Pons (tissue), 1 donor: ENCODE data around the gene PLEKHM3.

Source experiments
- DNase-seq: peaks from one replicate; pipeline ENCODE4 v3.0.0-alpha.2; 2016; ENCODE audit warnings: low spot score

Gene PLEKHM3

DNA sequence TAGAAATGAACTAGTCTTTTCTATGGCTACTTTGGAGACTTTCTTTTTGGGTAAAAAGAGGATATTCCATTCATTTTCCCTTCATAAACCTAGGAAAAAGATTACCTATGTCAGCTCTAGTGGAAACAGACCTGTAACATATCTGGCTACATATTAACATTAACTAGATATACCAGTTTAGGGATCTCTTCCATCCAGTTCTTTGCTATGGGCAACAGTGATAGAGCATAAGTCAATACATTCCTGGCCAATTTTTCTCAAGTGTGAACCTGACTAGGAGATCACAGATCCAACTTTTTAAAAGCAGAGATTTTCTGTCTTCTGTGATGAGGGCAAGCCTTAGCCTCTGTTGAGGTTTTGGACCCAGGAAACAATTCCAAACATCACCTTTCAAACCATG is 34.5 kb downstream of the PLEKHM3 start:
- DNase-seq = no peak

DNA sequence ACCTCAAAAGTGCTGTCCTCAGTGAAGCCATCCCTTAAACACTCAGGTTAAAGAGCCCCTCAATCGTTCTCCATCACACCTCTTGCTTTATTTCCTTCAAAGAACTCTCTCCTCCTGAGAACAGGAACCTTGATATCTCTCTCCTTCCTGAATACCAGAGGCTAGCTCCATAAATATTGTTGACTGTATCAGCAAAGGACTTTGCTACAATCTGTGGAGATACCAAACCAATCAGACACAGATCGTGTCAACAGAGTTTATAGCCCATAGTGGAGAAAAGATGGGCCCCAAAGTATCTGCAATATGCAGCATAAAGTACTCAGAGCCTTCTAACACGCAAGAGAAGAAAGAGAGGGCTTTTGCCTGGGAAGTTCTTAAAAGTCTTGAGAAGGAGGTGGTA is 36.4 kb downstream of the PLEKHM3 start:
- DNase-seq = no peak

DNA sequence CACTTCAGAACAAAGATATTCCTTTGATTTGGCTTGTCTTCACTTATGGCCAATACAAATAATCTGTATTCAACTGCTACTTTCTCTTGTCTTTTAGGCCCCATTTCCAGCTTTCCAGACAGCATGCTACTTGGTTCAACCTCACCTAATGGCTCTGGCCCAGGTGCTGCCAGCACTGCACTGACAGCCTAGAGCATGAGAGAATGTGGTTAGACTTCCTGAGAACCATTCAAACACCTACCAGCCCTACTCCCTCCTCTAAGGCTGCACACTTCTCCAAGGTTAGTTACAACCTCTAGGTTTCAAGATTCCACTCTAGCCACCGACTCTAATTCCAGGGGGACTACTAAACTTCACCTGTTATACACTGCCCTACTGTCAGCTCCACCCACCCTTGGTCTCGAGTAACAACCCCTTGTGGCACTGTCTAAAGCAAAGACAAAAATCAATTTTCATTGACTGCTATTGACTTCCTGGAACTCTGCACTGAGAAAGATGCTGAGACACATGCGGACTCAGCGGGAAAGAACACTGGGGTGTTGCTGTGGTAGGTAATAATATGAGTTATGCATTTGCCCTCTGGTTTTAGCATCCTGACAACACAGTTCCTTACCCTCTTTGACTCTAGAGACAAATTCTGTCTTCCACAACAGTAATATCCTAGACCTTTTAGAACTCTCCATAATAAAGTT is 38.2 kb downstream of the PLEKHM3 start:
- no peak for DNase-seq

DNA sequence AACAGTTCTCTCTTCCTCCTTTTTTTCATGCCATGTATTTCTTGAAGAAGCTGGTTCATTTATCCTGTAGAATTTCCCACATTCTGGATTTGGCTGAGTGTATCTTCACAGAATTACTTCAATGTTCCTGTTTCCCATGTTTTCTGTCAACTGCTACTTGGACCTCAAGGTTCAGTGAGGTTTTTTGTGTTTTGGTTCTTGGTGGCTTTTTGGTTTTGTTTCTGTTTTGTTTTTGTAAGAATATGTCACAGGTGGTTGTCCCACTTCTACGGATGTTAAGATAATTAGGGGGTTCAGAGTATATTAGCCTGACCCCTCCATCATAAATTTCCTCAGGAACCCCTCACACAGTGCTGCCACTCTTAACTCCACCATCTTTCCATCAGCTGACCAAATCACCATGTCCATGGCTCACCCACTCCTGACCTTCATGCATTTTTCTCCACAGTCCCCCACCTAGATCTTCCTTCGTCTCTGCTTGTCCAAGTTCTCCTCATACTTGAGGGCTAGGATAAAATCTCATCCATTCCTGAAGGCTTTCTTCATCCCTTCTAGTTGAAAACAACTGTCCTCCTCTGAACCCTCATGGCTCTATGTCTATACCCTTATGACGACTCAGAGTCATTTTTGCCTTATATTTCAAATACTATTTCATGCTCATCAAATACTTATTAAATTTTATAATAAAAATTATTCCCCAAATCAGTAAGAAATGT is 40.4 kb downstream of the PLEKHM3 start:
- DNase-seq = no peak

DNA sequence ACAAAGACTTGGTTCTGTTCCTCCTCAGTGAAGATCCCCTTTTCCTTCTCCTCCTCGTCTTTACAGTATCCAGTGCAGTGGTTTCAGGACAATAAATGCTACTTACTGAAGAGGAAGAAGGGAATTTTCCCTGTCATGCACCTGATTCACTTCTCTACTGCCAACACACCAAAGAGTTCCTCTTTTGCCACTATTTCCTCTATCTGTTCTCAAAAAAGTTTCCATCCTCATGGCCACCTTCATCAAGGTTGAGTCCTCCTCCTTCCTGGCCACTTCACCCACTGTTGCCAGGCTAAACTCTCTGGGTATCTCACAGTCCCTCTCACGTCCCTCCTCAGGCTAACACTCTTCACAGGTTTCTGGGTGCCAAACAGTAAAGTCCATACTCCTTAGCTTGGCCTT is 41.7 kb downstream of the PLEKHM3 start:
- peak; percentile 33 for DNase-seq

DNA sequence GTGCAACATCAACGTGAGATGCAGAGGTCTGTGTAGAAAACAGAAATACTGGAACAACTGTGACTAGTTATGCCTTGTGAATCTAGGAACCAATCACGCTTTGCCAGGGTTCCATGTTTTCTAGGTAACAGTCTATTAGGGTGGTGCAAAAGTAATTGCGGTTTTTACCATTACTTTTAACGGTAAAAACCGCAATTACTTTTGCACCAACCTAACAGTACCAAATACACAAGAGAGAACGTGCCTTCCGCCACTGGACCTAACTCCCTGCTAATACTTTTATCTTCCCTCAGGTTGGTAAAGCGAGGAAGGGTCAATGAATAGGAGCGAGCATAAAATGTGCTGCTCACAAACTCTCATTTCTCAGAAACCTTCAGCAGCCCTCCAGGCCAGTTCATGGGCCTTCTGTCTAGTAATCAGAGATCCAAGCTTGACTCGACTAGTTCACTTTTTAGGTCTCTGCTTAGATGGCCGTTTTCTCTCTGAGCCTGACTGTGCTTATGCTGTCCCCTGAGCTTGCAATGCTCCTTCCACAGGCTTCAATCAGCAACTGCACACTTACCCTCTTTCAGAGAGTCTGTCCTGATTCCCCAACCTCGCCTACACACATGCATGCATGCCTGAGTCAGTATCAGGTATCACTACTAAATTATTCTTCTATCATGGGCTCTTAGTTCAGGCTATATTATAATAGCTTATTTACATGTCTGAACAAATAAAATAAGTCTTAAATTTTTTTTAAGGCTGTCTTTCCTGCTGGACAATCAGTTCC is 47.0 kb downstream of the PLEKHM3 start:
- DNase-seq = no peak

DNA sequence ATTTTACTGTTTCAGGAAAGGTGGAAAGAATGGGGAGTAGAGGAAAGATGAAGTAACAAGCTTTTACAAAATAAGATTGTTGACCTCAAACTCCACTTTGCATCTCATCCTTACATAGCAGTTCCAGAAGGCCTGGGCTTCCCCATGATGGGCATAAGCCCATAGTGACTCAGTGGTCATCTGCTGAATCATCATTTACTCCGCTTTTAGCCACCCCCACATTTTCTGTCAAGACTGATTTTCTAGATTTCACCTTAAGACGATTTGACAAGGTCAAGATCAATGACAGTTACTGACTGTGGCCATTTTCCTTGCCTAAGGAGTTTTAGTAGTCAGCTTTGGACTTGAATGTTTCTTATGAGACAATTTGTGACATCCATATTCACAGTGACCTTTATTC is 49.4 kb downstream of the PLEKHM3 start:
- DNase-seq = no peak

DNA sequence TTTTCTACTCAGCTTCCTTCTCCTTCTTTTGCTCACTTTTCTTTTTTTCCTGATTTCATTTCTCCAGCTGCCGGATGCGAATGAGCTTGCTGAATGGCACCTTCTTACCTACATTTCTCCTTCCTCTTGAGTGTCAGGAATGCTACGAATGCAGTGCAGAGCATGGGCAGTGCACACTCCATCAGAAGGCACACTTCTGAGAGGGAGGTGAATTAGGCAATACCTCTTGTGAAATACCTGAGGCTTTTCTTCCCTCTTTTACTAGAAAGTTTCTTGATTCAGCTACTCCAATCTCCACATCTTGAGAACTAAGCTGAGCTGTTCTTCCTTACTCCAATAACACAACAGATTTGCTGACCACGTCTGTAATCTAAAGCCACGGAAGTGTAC is 51.1 kb downstream of the PLEKHM3 start:
- no peak for DNase-seq

DNA sequence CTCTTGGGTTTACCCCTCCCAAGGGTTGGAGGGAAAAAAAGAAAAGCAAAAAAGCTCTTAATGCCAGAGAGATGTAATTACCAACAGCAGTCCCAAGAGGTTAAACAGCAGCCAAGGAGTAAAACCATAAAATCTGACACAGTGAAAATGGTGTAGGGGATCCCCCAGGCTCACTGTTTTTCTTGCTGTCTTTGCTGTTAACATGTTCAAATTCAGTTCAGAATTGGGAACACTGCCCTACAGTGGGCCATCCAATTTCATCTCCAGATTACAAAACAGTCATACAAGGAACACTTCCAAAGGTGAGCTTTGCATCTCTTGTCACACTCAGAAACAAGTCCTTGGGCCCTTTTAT is 54.5 kb downstream of the PLEKHM3 start:
- no peak for DNase-seq

DNA sequence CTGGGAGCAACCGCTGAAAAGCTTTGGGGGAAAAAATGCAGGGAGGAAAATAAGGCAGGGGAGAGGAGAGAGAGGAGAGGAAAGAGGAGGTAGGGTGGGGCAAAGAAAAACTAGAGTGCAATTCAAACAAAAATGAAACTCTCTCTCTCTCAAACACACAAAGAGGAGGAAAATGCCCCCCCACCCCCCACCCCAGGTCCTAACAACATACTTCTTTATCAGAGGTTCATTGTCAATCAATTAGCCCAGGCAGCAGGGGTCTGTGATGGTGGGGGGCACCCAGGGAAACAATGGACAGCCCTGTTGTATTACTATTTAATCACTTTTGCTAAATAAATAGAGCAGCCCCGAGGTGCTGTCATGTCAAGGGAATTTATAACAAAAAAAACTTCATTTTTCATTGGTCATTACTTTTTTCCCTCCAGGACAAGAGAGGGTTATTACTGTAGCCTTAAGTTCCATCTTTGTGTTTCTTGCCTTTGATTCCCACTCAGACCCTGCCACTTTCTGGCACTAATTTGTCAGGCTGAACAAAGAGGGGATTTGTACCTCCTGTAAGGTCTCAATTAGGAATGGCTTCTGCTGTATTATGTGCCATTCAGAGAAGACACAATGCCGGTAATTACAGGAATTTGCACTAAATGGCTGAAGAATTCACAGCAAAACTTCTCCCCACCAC is 55.0 kb downstream of the PLEKHM3 start:
- no peak for DNase-seq

DNA sequence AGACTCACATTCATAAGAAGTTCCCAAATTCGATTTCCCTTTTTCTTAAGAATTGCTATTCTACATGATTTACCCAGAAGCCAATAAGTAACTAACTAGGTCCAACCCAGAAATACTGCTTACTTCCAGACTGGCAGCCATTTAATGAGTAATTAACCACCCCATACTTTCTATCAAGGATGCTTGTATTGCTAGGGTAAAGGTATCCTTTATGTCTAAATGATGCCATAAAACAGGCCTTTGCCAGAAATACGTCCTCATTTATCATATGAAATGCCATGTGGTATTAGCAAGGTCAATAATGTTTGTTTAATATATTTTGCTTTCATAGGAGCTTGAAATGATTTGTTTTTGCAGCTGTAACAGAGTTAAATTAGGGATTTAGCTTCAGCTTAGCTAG is 56.1 kb downstream of the PLEKHM3 start:
- DNase-seq = no peak

DNA sequence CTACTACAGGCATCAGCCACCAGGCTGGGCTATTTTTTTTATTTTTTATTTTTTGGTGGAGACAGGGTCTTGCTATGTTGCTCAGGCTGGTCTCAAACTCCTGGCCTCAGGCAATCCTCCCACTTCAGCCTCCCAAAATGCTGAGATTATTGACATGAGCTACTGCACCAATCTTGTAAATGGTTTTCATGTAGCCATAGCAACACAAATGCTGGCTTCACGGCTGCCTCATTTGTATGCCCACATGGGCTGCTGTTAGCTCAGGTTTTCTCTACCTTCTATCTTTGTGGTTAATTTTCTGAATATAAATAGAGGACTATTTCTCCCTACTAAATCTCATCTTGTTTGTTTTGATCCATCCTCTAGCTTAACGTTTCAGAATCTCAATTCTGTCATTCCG is 58.2 kb downstream of the PLEKHM3 start:
- no peak for DNase-seq

DNA sequence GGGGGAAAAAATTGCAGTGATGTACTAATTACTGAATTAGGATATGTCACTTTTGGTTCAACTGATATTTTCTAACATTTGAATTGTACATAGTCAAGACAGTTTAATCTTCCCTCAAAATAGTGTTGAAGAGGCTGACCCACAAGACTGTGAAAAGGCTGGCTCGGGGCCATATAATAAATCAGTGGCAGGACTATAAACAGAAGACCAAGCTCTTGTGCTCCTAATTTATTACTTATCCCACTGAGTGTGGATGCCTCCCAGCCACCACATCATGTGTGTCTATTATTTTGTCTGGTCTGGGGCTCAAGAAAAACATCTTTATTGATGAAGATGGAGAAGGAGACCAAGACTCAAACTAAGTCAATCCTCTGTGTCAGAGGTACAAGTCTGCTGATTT is 64.4 kb downstream of the PLEKHM3 start:
- DNase-seq = no peak

DNA sequence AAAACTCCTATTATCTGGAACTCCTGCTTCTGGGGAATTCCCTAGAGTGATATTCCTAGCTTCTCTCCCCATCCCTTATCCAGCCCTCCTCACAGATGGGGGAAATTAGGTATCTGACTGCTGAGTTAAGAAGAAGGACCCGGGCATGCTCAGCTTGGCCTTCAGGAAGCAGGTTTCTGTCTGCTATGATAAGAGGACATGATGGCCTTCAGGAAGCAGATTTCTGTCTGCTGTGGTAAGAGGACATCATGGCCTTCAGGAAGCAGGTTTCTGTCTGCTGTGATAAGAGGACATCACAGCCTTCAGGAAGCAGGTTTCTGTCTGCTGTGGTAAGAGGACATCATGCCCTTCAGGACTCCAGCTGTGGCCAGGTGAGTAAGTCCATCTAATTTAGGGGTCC is 65.2 kb downstream of the PLEKHM3 start:
- no peak for DNase-seq

DNA sequence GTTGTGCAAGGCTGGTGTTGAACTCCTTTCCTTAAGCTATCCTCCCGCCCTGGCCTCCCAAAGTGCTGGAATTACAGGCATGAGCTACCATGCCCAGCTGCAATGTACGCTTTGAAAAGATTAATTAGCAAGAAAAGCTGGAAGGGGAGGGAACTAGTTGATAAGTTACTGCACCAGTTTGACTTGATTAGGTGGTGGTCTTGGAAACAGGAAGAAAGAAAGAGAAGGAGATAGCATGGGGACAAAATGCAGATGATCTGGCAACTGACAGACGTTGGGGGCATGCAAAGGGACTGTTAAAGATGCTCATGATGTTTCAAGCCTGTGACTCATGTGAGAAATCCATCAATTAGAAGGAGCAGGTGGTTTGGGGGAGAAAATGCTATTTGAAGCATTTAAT is 68.6 kb downstream of the PLEKHM3 start:
- no peak for DNase-seq

DNA sequence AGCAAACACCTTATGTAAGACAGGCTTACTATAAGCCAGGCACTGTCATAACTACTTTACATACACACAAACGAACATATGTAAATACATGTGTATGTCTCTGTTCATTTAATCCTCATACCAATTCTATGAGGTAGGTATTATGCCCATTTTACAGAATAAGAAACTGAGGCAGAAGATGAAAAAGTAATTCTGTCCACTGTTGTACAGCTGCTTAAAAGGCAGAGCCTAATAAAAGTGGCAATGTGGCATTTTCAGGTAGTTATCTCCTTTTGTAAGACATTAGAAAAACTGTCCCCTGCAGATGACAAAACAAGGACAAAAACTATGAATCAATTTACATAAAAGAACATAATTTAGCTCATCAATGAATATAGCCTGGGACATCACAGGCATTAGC is 69.9 kb downstream of the PLEKHM3 start:
- no peak for DNase-seq

DNA sequence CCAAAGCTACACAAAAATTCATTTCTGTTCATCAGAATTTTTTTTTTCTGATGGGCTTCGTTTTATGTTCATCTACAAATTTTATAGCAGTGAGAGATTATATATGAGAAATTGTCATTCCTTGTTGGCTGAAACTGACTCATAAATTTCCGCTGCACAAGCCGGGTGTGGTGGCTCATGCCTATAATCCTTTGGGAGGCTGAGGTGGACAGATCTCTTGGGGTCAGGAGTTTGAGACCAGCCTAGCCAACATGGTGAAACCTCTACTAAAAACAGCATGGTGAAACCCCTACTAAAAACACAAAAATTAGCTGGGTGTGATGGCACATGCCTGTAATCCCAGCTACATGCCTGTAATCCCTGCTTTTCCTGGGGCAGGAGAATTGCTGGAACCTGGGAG is 72.0 kb downstream of the PLEKHM3 start:
- DNase-seq = no peak

DNA sequence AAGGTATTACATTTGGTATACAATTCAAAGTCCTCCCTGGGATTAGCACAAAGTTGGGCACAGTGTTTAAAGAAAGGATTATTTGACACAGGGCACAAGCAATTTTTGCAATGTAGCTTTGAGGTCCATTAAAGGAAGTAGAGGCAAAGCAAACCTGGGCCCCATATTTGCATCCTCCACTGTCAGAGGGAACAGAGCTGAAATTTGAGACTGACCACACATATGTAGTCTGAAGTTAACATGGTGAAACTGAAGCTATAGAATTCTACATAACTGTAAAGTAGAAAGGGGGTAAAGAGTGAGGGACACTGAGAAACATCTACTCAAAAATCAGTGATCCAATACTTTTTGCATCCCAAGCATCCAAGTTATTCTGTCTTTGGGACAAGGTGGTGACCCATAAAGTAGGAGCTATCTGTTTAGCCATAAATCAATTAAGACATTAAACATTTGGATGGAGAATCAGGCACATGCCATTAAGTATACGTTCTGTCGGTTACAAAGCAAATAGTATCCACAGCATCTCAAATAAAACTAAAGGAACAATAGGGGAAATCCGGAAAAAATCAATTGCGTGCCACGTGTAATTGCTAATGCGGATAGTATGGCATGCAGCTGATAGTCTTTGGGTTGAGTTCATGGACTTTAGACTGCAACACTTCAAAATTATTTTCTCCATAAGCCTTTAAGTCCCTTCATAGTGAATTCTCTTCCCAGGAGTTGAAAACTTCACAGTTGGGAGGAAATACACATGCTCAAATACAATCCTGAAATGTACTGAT is 72.6 kb downstream of the PLEKHM3 start:
- DNase-seq = no peak

DNA sequence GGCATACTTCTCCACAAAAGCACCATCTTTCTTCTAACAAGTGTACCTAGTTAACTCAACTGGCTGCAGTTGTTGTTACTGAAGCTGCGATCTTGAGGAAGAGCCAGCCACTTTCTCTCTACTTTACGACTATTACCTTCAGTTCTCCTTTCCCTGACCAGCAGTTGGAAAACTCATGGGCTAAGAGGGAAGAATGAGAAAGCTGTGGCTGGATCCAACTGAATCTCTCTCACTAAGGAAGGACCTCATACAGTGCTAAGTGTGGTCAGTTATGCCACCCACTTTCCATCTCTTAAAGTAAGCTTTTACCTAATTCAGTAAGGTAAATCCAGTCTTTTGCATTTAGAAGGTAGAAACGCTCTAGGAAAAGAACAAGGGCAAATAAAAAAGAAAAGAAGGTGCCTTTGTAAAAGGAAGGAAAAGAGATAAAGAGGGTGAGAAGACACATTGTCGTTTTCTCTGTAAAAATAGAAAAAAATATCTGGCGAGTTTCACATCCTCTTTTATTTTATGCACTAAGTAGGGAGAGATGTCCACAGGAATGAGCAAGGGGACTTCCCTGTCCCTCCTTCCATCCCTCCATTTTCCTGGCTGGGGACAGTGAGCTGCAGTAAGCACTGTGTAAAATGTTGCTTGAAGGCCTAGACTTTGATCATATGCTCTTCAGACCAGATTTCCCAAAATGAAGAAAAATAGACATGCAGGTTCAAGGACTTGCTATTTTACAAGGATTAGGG is 73.4 kb downstream of the PLEKHM3 start:
- no peak for DNase-seq

DNA sequence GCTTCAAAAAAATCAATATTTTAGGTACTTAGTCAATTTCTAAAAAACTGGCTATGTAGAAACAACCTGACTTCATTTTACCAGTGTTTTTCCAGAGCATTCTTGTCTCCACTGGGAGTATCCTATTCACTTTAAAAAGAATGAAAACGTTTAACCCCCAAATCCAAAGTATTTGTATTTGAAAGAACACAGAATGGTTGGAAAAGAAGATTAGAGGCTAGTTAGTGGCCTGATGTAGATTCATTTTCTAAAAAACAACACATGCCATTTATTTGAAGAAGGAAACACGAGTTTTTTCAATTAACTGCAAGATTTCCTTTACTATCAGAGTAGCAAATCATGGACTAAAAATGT is 74.6 kb downstream of the PLEKHM3 start:
- DNase-seq = no peak

DNA sequence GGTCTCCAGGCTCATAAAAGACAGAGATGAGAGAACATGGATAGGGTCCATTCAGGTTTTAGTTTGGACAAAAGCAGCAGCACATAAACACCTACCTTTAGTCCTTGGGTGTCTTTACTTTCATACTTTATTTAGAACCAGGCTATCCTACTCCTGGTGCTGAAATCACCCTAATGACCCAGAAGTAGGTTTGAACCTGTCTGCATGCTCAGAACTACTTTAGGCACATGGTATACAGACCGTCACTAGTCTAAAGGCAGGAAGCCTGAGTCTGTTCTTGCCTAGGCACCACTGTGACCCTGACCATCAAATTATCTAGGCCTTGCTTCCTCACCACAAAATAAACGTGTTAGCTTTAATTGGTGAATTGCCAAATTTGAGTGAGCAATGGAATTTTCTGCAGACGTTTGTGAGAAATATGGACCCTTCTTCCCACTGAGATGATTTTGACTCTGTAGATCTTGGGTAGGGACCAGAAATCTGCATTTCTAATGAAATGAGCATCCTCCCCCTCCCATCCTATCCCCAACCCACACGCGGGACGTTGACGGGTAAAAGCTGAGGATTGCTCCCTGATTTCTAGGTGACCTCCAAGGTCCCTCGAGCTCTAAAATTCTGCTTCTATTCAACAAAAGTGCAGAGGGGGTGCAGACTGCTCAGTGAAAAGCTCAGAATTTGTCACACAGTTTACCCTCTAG is 75.1 kb downstream of the PLEKHM3 start:
- DNase-seq = no peak
